Parathyroid adenoma (tissue), 2 donors: Measurements from ENCODE around the gene MMP3.

Source experiments
- H2AFZ ChIP-seq: fragments of 300-600 bp; sonication (generic); one replicate; pipeline ENCODE4 v1.7.0; 2017; ENCODE audit warnings: antibody characterized with exemption, mild to moderate bottlenecking
- H3K27ac ChIP-seq: fragments of 300-600 bp; sonication (generic); one replicate; pipeline ENCODE4 v1.7.0; 2017
- H3K27me3 ChIP-seq: fragments of 300-600 bp; sonication (generic); one replicate; pipeline ENCODE4 v1.7.0; 2017; ENCODE audit warnings: low read length; ENCODE audit not compliant: control insufficient read depth, insufficient read depth
- H3K36me3 ChIP-seq: fragments of 300-600 bp; sonication (generic); one replicate; pipeline ENCODE4 v1.7.0; 2017; ENCODE audit warnings: low read length; ENCODE audit not compliant: control insufficient read depth, insufficient read depth
- H3K4me1 ChIP-seq: fragments of 300-600 bp; sonication (generic); one replicate; pipeline ENCODE4 v1.7.0; 2017; ENCODE audit warnings: control low read depth
- H3K4me2 ChIP-seq: fragments of 300-600 bp; sonication (generic); one replicate; pipeline ENCODE4 v1.7.0; 2017; ENCODE audit warnings: low read length
- H3K4me3 ChIP-seq: fragments of 300-600 bp; sonication (generic); one replicate; pipeline ENCODE4 v1.7.0; 2017; ENCODE audit warnings: low read depth, low read length
- H3K79me2 ChIP-seq: fragments of 300-600 bp; sonication (generic); one replicate; pipeline ENCODE4 v1.7.0; 2017; ENCODE audit warnings: control low read depth
- H3K9ac ChIP-seq: fragments of 300-600 bp; sonication (generic); one replicate; pipeline ENCODE4 v1.7.0; 2017; ENCODE audit warnings: mild to moderate bottlenecking
- H3K9me3 ChIP-seq: fragments of 300-600 bp; sonication (generic); one replicate; pipeline ENCODE4 v1.7.0; 2017; ENCODE audit warnings: low read length; ENCODE audit not compliant: control insufficient read depth
- TF ChIP-seq, protein P1 (sequence below): fragments of 300-600 bp; sonication (generic); IDR thresholded peaks from one replicate; pipeline ENCODE4 v1.7.0; 2017; ENCODE audit warnings: antibody characterized with exemption, mild to moderate bottlenecking
- donor health status: primary hyperparathyroidism.

MMP3 gene

GRCh38 chr11:102831128-102831488 lies 12.3 kb downstream of the MMP3 start:
- H3K79me2 ChIP-seq, result no peaks in the 10 kb centered on the region
- no peak overlapping the region for H2AFZ ChIP-seq
- H3K9me3 ChIP-seq, result no peaks in the 10 kb centered on the region
- TF ChIP-seq, protein P1, sequence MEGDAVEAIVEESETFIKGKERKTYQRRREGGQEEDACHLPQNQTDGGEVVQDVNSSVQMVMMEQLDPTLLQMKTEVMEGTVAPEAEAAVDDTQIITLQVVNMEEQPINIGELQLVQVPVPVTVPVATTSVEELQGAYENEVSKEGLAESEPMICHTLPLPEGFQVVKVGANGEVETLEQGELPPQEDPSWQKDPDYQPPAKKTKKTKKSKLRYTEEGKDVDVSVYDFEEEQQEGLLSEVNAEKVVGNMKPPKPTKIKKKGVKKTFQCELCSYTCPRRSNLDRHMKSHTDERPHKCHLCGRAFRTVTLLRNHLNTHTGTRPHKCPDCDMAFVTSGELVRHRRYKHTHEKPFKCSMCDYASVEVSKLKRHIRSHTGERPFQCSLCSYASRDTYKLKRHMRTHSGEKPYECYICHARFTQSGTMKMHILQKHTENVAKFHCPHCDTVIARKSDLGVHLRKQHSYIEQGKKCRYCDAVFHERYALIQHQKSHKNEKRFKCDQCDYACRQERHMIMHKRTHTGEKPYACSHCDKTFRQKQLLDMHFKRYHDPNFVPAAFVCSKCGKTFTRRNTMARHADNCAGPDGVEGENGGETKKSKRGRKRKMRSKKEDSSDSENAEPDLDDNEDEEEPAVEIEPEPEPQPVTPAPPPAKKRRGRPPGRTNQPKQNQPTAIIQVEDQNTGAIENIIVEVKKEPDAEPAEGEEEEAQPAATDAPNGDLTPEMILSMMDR, result no peak
- no peaks in the 10 kb centered on the region for H3K36me3 ChIP-seq
- no peak overlapping the region for H3K9ac ChIP-seq
- H3K4me2 ChIP-seq, result no peak overlapping the region
- no peaks in the 10 kb centered on the region for H3K4me1 ChIP-seq
- no peak overlapping the region for H3K27ac ChIP-seq
- H3K4me3 ChIP-seq, result no peak overlapping the region
- H3K27me3 ChIP-seq, result no peaks in the 10 kb centered on the region

DNA sequence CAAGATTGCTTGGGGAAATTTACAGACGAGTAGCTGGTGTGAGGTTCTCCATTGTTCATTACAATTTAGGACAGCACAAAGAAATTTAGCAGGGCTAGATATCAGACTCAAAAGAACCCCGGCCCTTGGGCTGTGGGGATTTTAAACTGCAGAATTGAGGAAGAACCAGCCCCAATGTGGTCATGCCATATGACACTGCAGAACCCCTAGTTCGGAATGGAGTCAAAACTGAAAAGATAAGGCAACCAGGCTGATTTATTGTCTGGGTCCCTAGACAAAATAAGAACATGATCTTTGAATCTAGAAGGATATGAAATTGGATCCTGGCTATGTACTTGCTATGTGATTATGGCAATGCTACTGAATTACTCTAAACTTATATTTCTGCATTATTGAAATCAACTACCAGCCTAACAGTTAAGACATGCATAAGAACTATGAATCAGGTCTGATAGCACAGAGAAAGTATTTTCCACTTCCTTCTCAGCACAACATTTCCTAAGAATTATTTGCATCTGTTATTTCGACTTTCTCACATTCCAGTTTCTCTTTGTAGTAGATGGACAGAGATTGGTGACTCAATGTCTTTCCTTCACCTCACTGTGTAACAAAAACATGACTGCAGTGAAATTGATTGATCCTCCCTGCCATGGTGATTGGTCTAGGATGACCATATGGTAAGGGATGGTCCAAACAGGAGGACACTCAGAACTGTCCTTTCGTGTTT lies 13.2 kb downstream of the MMP3 start:
- no peak overlapping the region for H3K4me2 ChIP-seq
- H3K4me1 ChIP-seq, result no peaks in the 10 kb centered on the region
- no peak overlapping the region for H3K9ac ChIP-seq
- H3K36me3 ChIP-seq, result no peaks in the 10 kb centered on the region
- H3K27me3 ChIP-seq, result no peaks in the 10 kb centered on the region
- no peak overlapping the region for H3K27ac ChIP-seq
- H3K9me3 ChIP-seq, result no peaks in the 10 kb centered on the region
- H3K79me2 ChIP-seq, result no peaks in the 10 kb centered on the region
- H3K4me3 ChIP-seq, result no peak overlapping the region
- TF ChIP-seq, protein P1, result no peak
- H2AFZ ChIP-seq, result no peak overlapping the region

- Histone ChIP-seq H3K36me3 (no peaks in the 10 kb centered on the region), H3K79me2 (no peaks in the 10 kb centered on the region), H3K27ac (no peak overlapping the region), H3K4me3 (no peak overlapping the region), H3K9me3 (no peaks in the 10 kb centered on the region), H3K4me1 (no peaks in the 10 kb centered on the region), H3K27me3 (no peaks in the 10 kb centered on the region), H2AFZ (no peak overlapping the region), H3K4me2 (no peak overlapping the region), H3K9ac (no peak overlapping the region)
- TF ChIP-seq, protein P1, result no peak
Observed at GRCh38 chr11:102829316-102830000, 14.0 kb downstream of the MMP3 start.

DNA sequence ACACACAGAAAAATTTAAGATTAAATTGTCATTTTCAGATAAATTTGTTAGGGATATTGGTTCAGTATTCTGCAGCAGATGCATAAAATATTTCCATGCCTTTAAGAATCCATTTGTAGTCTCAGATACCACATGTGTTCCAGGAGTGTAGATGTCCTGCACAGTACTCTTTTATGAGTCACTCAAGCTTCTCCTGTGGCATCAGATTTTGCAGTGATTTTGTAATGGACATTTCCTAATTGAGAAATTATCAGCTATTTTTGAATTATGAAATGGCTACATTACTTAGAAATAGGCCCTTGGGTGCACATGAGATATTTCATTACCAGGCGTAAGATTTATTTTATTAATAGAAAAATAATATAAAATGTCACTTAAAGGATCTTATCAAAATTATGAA lies 18.9 kb downstream of the MMP3 start:
- Histone ChIP-seq H3K4me1 (no peaks in the 10 kb centered on the region), H3K27me3 (no peaks in the 10 kb centered on the region), H3K4me2 (no peak overlapping the region), H2AFZ (no peak overlapping the region), H3K36me3 (no peaks in the 10 kb centered on the region), H3K27ac (no peak overlapping the region), H3K4me3 (no peak overlapping the region), H3K79me2 (no peaks in the 10 kb centered on the region), H3K9ac (no peak overlapping the region), H3K9me3 (no peaks in the 10 kb centered on the region)
- TF ChIP-seq, protein P1, result no peak
